ENCODE results near the gene CLSTN2.
"Not testable (repeated sequence)": the region's sequence is repeated elsewhere in the genome, so short reads cannot be mapped to it uniquely, and the experiment has no call there.

Gene CLSTN2

DNA sequence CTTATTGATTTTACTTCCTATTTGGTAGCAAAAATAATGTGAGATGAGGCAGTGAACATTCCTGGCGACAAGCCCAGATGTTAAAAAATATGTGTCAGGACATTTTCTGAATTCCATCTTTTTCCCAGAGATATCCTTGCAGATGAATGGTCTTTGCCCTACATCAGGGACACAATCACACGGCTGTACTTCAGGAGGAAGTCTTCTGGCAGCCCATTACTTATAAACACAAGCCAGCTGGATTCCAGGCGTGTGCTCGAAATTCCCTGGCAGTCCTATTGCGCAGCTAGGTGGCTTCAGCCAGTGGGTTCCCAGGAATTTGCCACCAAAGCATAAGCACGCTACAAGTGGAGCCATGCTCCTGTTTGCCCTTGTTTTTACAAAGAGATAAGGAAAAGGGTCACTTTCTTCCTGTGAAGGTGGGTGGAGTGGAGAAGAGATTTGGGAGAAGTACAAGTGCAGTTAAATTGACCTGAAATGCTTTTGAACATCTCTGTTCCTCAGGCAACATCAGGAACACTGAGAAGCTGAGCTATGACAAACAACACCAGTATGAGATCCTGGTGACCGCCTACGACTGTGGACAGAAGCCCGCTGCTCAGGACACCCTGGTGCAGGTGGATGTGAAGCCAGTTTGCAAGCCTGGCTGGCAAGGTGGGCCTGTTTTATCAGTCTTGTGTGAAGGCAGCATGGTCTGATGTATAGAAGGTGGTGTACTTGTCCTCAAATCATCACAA, 485.8 kb downstream of the CLSTN2 start:
- no peak for DNase-seq (ENCODE audit: low read depth, low spot score)

DNA sequence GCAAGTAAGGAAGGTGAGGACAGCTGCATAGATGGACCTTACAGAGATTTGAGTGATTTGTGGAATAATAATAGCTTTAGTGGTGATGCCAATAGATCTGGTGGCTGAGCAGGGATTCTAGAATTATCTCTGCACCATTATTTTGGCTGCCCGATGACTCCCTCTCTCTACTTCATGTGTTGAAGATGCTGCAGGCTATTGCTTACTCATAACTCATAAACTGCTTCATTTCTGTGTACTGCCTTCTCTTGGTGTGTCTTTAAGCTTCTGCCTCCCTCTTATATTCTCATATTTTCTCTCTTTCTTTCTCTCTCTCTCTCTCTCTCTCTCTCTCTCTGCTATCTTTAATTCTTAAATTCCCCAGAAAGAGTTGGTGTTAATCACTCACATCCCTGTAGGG, 486.9 kb downstream of the CLSTN2 start:
- no peak for DNase-seq (ENCODE audit: low read depth, low spot score)

DNA sequence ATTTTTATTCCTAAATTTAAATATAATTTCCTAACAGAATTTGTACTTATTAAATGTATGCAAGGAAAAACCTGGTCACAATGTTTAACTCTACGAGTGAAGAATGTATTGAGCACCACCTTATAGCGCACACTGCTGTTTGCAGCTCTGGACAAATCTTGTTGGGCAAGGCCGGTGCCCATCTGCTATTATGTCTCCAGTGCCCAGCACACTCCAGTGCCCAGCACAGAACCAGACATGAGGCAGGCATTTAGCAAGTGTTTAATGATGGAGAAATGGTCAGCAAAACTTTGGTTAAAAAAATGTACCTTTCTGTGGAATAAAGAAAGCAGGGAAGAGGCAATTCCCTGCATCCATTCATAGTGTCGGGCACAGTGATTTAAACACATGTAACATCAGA, 488.2 kb downstream of the CLSTN2 start:
- no peak for DNase-seq (ENCODE audit: low read depth, low spot score)

DNA sequence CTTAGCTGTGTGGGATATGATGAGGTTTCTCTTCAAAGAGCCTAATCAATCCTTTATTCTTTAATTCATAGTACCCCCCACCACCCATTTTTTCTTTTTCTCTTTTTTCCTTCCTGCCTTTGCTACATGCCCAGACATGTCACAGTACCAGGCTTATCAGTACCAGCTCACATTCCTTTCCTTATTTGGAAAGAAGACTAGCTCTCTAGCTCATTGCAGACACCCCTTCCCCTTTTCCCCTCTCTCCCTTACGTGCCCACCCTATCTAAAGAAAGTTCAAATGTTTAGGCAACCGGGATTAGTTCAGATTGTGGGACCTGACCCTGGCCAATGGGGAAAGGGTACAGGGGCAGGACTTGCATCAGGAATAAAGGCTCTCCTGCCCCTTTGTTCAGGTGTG, 488.6 kb downstream of the CLSTN2 start:
- not testable (repeated sequence) for DNase-seq (ENCODE audit: low read depth, low spot score)

DNA sequence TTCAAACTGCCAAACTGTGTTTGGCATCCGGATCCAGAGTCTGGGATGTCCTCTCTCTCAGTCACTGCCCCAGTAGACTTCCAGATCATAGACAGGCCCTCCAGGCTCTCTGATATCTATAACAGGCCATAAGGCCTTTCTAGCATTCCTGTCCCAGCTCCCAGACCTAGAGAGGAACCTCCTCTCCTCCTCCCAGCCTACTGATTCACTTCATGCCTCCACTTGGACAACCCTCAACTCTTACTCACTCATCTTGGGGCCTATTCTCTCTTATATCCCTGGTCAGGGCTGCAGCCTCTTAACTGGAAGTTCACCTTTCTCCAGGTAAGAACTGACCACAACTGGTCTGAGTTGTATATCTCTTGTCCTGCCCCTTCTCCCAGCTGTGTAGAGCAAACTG, 489.2 kb downstream of the CLSTN2 start:
- DNase-seq (ENCODE audit: low read depth, low spot score): no peak

DNA sequence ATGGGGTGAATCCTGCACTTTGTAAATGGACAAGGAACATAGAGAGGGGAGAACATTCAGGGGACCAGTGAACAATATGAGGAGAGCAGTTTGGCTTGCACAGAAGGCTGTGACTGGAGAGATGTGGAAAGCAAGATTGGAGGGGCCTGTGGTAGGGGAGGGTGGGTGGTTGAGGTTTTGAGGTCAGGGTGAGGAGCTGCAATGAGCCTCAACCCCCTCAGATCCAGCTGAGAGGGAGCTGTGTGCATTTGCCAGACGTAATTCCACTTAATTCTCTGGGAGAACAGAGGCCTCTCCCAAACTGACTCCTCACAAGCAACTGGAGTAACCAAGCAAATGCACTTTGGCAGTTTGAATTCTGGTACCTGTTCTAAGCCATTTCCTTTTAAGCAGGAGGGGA, 489.7 kb downstream of the CLSTN2 start:
- no peak for DNase-seq (ENCODE audit: low read depth, low spot score)

DNA sequence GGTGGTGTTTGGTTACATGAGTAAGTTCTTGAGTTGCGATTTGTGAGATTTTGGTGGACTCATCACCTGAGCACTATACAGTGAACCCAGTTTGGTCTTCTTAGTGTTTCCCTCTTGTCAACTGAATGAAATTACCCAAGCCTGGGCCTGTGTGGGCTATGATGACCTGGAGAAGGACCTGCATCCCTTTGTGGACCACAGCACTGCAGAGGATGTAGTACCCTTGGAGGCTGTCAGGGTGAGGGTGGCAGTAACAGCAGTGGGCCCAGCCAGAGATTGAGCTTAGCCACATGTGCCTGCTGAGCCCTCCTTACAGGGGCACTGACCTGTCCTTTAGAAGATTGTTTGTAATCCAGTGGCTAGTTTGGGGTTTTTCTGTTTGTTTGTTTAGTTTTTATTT, 492.8 kb downstream of the CLSTN2 start:
- DNase-seq (ENCODE audit: low read depth, low spot score): no peak

DNA sequence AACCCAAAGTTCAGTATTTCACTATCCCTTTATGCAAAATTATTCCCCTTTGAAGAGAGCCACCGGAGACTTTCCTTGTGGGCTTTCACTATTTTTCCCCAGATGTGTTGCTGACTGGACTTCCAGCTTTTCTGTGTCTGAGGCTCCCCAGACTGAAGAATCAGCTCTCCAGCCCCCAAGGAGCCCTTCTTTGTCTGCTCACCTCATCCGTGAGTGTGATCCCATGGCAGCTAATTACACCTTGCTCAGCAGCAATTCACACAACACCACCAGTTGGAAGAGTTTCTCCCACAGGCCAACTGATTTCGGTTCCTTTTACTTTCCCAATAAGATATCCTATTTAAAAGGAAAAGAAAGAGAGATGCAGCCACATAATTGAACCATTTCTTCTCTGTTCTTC, 493.4 kb downstream of the CLSTN2 start:
- no peak for DNase-seq (ENCODE audit: low read depth, low spot score)

DNA sequence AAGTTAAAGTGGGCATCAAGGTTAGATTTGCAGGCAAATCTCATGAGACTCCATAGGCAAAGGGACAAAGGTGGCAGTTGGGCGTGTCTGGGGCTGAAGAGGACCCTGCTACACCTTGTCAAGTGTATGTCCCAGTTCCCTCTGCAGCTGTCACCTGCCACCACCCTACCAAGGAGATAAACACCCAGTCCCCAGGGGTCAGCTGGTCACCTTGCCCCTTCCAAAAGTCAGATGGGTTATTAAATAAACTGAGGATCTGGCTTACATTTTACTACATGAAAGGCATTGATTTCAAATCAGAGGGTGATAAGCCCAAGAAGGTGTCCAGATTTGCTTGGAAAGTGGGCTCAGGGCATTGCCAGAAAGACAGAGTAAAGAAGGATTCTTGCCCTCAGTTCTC, 494.8 kb downstream of the CLSTN2 start:
- DNase-seq (ENCODE audit: low read depth, low spot score): no peak

DNA sequence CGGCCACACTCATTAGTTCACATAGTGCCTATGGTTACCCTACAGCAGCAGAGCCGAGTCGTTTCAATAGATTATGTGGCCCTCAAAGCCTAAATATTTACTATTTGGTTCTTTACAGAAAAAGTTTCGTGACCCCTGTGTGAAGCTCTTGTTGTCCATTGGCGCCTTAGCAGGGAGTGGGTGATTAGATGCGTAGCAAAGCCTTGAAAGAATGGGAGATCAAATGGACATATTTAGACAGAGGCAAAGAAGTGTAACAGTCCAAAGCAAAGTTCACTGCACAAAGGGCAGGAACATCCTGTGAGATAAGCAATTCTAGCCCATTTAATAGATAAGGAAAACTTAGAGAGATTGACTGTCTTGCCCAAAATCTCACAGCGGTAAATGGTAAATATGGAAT, 495.5 kb downstream of the CLSTN2 start:
- DNase-seq (ENCODE audit: low read depth, low spot score): no peak

DNA sequence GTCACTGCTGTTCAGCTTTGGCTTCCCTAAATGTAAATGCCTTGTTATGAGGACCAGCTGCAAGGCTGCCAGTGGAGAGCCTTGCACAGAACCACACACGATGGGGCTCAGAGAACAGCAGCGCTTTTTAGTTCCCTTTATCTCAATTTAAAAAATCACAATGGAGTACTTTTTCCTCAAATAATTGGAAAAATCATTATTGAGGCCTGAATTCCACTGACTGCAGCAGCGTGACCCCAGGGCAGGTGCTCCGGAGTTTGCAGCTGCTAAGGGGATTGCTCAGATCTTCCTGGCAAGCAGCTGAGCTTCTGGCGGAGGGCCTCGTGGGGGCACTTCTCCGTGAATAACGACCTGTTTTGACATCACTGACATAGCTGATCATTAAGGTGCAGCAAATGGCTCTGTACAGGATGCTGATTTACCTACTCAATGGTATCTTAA, 497.3 kb downstream of the CLSTN2 start:
- no peak for DNase-seq (ENCODE audit: low read depth, low spot score)

DNA sequence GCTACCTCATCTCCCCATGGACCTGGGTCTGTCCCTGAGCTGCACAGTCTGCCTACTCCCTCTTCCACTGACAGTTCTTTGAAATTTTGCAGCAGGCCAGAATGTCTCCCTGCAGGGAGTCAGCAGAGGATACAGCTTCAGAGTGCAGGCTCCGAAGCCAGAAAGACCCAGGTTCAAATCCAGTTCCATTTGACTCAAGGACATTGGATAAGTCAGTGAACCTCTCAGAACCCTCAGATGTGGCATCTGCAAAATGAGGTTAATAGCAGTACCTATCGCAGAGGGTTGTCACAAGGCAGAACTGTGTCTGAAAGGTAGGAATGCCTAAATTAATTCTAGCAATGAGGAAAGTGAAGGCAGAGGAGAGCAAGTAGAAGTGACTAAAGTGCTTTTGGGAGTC, 498.4 kb downstream of the CLSTN2 start:
- DNase-seq (ENCODE audit: low read depth, low spot score): no peak

DNA sequence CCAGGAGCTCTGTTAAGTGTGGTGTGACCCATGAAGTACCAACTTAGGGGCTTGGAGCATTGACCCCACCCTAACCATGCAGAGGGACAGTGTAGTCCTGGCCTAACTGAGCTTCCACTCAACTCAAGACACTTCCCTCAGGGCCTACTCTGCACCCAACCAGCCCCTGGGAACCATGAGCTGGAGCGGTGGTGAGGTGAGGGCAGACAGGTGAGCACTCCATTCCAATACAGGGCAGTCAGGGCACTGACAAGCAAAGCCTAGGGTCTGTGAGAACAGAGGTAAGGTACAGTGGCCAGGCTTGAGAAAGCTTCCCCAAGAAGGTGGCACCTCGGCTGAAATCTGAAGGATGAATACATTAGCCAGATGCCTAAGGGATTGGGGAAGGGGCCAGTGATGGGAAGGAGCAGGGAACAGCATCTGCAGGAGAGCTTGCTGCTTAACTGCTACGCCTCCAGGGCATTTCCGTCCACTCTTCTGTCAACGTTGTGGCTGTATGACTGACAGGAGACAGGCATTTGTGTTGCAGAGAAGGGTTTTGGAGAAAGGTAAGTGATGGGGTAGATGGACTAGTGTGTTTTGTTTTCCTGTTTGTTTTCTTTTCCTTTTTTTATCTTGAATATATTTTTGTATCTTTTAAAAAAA, 499.4 kb downstream of the CLSTN2 start:
- DNase-seq (ENCODE audit: low read depth, low spot score): no peak

DNA sequence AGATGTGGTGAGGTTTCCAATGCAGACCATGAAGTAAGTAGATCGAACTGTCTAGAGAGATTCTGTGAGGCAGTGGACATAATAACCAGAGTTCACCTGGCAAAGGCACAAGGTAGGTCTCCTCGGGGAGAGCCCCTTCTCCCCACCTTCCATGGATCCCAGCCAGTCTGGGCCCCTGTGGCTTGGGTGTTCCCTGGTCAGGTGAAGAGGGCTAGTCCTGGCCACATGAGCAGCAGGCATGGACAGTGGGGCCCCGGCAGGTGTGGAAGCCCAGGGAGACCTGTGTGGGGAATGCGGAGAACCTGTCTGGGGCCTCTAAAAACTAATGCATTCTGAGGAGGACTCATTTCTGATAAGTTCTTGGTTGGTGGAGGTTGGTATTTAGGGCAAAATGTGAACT, 501.4 kb downstream of the CLSTN2 start:
- DNase-seq (ENCODE audit: low read depth, low spot score): no peak

DNA sequence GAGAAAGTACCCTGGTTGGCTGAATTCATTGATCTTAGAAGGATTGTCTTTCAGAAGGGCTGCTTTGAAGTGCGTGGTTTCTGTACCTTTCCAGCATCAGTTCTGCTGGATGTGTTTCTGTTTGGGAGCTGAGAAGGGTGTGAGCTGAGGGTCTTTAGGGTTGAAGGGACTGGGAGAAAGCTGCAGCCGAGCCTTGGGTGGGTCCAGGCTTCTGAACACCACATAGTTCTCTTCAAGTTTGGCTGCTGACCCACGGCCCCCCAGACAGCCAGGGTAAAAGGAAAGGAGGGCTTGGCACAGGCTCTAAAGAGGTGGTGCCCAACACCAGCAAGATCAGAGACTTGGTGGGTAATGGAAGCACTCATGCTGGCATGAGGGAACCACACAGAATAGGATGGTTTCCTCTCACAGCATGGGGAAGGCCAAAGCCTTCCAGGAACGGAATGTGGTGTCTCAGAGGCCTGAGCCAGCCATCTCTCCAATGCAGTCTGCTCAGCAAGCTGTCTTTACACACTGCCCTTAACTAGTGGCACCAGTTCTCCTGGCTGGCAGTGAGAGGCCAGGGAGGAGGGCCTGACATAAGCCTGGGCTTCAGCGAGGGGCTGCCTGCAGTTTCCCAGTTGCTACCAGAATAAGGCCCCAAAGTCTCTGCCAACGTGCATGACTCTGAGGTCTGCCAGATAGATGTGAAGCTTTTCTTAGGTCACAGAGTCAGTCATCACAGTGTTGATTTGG, 503.9 kb downstream of the CLSTN2 start:
- DNase-seq (ENCODE audit: low read depth, low spot score): no peak

DNA sequence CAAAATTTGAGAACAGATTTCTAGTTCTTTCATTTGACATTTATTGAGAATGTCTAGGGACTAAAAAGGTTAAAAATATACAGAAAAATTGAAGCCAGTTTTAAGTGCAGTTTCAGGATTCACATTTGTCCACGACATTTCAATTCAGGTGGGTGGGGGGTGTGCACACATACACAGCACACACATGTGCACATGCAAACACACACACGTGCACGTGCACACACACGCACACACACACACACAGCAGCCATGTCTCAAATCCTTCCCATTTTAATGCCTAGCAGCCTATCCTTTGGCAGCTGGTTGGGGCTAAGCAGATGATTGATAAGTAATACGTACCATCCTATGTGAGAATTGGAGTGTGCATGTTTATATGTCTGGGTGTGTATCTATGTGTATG, 504.5 kb downstream of the CLSTN2 start:
- DNase-seq (ENCODE audit: low read depth, low spot score): no peak

DNA sequence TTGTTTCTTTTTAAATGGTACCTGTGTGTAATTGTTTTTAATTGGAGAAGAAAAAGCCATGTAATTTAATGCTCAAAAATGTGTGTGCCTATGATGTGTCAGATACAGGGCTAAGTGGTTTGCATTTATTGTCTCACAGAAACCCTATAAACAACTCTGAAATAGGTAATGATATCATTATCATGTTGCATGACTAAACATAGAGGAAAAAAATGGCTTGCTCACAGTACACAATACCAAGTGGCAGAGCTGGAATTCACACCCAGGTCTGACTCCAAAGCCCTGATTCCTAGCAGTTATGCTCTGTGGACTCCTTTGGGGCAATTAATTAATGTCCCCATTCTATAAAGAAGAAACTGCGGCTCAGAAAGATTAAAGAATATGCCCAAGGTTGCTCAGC, 505.5 kb downstream of the CLSTN2 start:
- DNase-seq (ENCODE audit: low read depth, low spot score): no peak

DNA sequence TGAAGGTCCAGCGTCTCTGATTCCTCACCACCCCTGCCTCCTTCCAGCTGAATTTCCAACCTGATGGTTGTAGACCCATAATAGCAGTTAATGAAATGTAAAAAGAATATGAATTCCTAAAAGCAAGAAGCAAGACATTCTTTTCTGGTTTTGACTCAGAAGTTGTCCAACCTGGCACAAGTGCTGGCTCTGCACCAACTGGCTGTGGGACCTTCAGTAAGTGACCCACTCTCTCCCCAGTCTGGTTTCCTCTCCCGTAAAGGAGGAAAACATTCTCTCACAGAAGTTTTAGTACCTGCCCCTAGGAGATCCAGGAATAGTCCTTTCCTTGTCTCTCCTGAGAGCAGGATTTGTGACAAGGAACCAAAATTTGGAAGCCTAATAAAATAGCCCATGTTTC, 506.0 kb downstream of the CLSTN2 start:
- no peak for DNase-seq (ENCODE audit: low read depth, low spot score)

DNA sequence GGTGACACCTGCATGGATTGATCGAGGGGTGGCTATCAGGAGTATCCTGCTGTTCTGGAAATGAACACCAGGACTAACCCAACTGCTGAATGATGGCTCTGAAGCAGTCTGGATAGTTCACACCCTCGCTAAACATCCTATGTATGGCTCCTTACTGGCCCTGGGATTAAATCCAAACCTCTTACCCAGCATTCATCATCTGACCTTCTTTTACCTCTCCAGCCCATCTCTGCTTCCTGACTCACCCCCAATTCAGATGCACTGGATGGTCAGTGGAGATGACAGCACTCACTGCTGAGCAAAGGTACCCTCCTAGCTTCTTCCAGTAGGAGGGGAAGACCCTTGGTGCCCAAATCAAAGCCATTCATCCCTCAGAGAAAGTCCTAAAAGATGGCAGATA, 507.6 kb downstream of the CLSTN2 start:
- DNase-seq (ENCODE audit: low read depth, low spot score): no peak

DNA sequence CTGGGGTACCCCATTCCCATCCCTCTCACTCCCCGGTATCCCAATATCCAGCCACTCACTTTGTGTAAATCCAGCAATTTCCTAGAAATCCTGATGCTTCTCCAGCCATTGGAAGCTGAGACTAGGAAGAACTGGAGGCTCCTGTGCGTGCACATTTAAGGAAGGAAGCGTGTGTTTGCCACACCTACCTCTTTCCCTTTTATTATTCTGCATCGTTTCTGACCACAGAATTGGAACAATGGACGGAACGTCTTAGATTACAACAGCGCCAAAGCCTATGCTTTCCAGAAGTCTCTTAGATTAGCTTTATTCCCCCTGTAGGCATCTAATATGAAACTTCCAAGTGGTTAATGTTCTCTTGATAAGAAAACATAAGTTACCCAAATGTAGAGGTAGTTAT, 508.1 kb downstream of the CLSTN2 start:
- no peak for DNase-seq (ENCODE audit: low read depth, low spot score)

DNA sequence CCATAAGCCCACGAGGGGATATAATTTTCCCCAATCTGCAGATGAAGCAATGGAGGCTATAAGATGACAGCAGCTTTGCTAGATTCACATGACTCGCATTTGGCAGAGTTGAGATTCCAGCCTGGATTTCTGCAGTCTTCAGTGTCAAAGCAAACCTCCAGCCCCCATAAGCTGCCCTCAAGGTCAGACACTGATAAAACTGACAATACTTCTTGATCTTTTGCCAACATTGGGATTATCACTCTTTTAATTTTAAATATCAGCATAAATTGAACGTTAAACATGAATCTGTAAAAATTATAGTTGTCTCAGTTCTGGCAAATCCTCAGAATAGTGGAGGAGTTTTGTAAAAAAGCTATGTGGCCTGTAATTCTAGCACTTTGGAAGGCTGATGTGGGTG, 508.8 kb downstream of the CLSTN2 start:
- no peak for DNase-seq (ENCODE audit: low read depth, low spot score)

DNA sequence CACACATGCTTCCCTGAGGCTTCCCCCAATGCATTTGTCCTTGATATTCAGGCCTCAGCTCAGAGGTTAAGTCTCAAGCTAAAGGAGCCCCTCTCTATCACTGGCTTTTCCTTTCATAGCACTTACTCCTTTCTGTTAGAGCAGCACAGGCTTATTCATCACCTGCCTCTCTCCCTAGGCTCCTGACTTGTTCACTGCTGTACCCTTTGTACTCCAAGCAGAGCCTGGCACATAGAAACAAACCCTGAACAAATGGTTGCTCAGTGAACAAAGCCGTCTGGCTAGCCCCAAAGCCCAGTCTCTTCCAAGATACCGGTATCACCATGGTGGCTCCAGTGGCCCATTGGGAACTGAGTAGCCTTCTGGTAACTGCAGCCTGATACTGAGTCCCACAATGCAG, 511.7 kb downstream of the CLSTN2 start:
- no peak for DNase-seq (ENCODE audit: low read depth, low spot score)

DNA sequence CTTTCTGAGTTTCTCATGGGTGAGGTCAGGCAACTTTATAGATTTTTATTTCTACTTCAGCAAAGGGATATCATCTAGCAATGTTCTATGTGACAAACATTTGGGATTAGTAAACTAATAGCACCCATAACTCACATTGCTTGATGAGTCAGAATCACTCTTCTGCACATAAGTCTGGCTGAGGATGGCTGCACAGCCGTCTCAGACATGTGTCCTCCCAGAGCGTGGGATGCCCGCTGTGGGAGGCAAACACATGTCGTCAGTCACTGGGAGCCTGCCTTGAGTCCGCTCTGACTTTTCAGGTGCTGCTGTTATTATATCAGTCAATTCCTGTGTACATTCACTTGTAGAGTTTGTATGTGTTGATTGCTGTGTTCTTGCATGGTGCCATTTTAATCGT, 512.2 kb downstream of the CLSTN2 start:
- no peak for DNase-seq (ENCODE audit: low read depth, low spot score)
